Coronary artery (tissue), 2 donors: ENCODE measurements around the gene NOD2.

Experiments
- DNase-seq: peaks from one replicate; pipeline ENCODE4 v3.0.0-alpha.2; 2017; ENCODE audit warnings: low spot score
- H3K27ac ChIP-seq, 2 donors: fragments of 200-600 bp; sonication (generic); one replicate each; pipeline ENCODE4 v1.5.1; 2016 to 2019
- H3K4me3 ChIP-seq: fragments of 200-600 bp; sonication (generic); 2 replicates; pipeline ENCODE4 v1.5.1; 2016; ENCODE audit warnings: mild to moderate bottlenecking, moderate library complexity
- TF ChIP-seq, protein P1 (sequence below): fragments of 200-600 bp; sonication (generic); IDR thresholded peaks from one replicate; pipeline ENCODE4 v1.5.1; 2019; ENCODE audit warnings: antibody characterized with exemption

The NOD2 gene

DNA sequence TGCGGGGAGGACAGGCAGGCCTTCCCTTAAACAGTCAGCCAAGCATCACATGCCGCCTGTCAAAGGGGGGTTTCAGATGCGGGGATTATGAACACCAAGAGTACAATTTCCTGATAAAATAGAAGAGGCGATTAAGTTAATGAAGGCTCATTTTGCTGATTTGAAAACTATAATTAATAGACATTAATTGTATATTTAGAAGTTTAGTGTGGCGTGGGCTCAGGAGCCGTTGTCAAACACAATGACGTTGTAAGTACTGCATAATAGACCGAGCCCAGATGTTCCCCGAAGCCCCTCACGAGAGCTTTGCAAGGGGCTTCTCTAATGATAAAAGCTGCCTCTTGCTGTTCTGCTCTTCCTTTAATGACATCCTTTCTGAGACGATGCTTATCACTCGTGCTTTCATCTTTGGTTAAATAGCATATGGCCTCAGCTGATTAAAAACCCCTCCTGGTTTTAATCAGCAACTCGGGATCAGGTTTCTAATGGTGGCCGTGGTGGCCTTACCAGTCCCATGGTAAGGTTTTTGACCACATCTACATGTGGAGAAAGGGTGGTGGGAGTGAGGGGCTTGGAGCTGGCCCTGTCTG, 40.5 kb upstream of the NOD2 start:
- H3K27ac ChIP-seq, result no peak overlapping the region
- TF ChIP-seq, protein P1, sequence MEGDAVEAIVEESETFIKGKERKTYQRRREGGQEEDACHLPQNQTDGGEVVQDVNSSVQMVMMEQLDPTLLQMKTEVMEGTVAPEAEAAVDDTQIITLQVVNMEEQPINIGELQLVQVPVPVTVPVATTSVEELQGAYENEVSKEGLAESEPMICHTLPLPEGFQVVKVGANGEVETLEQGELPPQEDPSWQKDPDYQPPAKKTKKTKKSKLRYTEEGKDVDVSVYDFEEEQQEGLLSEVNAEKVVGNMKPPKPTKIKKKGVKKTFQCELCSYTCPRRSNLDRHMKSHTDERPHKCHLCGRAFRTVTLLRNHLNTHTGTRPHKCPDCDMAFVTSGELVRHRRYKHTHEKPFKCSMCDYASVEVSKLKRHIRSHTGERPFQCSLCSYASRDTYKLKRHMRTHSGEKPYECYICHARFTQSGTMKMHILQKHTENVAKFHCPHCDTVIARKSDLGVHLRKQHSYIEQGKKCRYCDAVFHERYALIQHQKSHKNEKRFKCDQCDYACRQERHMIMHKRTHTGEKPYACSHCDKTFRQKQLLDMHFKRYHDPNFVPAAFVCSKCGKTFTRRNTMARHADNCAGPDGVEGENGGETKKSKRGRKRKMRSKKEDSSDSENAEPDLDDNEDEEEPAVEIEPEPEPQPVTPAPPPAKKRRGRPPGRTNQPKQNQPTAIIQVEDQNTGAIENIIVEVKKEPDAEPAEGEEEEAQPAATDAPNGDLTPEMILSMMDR, result no peak
- no peak overlapping the region for H3K4me3 ChIP-seq
- DNase-seq, result no peak

DNA sequence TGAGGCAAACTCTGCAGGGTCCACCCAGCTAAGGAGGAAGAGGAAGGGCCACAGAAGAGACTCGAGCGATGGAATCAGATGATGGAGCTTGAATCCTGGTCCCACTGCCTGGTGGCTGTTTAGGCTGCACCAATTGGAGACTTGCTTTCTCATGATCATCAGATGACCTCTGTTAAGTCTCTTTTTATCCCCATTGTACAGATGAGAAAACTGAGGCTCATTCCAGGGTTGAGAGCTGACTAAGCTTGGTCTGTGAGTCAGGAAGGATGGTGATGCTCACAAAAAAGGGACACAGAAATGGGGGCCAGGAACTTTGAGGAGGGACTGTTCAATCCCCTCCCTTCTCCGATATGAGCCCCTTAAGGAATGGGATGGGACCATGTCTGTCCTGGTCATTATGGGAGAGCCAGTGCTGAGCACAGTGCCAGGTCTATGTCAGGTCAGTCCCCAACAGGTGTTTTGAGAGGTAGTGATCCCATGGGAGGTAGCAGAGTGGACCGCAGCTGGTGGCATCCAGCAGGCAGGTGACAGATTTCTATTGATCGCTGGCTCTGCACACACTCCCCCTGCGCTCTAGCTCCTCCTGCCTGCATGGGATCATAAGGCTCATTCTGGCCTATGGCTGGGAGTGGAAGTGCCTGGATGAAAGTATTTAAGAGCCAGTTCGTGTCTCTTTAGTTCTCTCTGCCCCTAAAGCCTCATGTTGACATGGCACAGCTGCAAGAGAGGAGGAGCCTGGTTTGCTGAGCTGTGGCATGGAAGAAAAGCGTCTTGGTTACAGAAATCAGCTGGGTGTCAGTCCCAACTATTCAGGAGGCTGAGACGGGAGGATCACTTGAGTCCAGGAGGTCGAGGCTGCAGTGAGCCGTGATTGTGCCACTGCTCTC, 39.5 kb upstream of the NOD2 start:
- DNase-seq, result no peak
- TF ChIP-seq, protein P1, result no peak
- H3K27ac ChIP-seq, result no peak overlapping the region
- H3K4me3 ChIP-seq, result no peak overlapping the region

DNA sequence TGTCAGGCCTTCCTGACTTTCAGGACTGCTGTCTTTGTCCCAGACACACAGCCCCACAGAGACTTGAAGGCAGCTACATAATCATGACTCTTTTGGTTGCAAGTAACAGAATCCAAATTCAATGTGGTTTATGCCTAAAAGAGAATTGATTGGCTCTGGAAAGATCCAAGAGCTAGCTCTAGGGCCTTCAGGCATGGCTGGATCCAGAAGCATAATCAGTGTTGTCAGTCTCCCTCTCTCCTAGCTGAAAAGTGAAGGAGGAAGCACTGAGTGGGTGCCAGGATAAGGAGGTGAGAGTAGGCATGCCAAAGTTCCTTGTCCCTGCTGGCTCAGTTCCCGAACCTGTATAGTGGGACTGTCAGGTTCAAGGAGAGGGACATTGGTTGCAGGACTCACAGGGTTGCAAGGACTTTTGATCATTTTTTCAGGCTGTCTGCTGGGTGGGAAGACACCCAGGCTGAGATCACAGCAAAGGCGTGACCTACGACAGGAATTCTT, 37.8 kb upstream of the NOD2 start:
- H3K27ac ChIP-seq, result no peak overlapping the region
- H3K4me3 ChIP-seq, result no peak overlapping the region
- TF ChIP-seq, protein P1, result no peak
- no peak for DNase-seq

DNA sequence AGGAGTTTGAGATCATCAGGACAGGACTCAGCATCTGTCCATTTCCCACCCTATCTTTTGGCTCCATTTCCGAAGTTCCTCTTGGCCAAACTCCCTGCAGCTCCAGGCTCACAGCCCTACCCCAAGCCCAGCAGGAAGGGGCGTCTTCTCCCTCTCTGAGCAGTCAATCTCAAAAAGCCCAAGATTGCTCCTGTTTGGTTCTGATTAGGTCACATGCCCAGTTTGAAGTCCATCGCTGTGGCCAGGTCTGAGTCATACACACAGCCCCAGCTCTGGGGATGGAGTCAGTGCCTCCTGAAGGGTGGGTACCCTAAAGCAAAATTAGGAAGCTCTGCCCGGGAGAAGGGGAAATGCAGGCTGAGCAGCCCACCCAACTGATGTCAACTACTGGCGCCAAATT, 36.2 kb upstream of the NOD2 start:
- no peak for DNase-seq
- no peak overlapping the region for H3K27ac ChIP-seq
- TF ChIP-seq, protein P1, result no peak
- no peak overlapping the region for H3K4me3 ChIP-seq

DNA sequence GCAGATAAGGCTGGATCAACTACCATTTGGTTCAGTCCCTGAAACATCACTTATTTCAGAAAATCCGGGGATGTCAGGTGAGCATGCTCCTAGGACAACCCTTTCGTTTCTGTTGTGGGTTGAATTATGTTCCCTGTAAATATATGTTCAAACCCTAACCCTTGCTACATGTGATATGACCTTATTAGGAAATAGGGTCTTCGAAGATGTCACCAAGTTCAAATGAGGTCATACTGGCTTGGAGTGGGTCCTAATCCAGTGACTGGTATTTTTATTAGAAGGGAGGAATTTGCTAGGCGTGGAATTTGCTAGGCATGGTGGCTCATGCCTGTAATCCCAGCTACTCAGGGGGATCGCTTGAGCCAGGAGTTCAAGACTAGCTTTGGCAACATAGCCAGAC, 33.6 kb upstream of the NOD2 start:
- DNase-seq, result no peak
- Histone ChIP-seq H3K4me3 (no peak overlapping the region), H3K27ac (no peak overlapping the region)
- TF ChIP-seq, protein P1, result no peak

DNA sequence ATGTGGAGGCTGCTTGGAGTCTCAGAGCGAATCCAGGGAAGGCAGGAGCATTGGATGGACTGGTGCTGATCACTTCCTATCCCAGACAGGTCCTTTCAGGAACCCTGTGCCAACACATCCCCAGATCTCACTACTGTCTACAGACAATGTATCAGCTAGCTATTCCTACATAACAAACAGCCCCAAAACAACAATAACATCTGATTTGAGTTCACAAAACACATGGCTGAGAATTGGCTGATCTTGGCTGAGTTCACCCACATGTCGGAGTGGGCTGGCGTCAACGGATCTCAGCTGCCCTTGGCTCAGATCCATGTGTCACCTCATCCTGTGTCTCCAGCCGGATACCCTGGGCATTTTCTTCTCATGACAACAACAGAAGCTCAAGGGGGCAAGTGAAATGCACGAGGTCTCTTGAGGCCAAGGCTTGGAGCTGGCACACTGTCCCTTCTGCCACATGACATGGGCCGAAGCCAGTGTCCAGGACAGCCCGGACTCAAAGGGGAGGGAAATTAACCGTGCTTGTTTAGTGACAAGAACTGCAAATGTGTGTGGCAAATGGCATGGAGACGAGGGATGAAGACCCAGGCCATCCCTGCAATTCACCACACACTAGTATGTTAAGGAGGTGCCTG, 31.0 kb upstream of the NOD2 start:
- TF ChIP-seq, protein P1, result no peak
- Histone ChIP-seq H3K27ac (no peak overlapping the region), H3K4me3 (no peak overlapping the region)
- no peak for DNase-seq
